ENCODE measurements around the gene HAS3.
A peak's percentile ranks its signal among the peaks of the same experiment; 100 is the strongest.
"Not testable (repeated sequence)": the region's sequence is repeated elsewhere in the genome, so short reads cannot be mapped to it uniquely, and the experiment has no call there.

Gene HAS3

GRCh38 chr16:69133373-69133954, 28.0 kb downstream of the HAS3 start:
- no peak for TF ChIP-seq CTCF (conservative IDR thresholded peaks at IDR 0.05; ENCODE audit: low read length)
- H3K4me3 ChIP-seq (ENCODE audit: low read length): peak overlapping the region; percentile 98
- DNase-seq (ENCODE audit: low read depth): no peak

DNA sequence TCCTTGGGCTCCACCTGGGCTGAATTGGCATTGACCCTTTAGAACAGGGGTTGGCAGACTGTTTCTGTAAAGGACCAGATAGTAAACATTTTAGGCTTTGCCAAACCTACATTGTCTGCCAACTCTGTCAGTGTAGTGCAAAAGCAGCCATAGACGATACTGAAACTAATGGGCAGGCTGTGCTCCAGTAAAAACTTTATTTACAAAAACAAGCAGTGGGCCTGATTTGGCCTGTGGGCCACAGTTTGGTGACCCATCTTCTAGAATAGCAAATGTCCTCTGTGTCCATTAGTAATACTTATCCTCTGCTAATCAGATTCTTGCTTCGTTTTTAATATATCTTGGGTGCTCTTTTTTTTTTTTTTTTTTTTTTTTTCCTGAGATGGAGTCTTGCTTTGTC, 33.2 kb downstream of the HAS3 start:
- no peak for DNase-seq (ENCODE audit: low read depth)
- no peak for TF ChIP-seq CTCF (conservative IDR thresholded peaks at IDR 0.05; ENCODE audit: low read length)
- H3K4me3 ChIP-seq (ENCODE audit: low read length): no peak overlapping the region

DNA sequence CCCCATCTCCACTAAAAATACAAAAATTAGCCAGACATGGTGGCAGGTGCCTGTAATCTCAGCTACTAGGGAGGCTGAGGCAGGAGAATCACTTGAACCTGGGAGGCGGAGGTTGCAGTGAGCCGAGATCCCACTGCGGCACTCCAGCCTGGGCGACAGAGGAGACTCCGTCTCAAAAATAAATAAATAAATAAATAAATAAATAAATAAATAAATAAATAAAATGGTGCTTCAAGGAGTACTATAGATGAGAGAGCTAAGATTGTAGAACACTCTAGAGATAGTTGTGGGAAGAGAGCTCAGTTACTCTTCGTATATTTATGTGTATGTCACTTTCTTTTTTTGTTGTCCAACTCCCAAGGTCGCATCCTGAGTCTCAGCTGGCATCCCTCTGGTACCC, 34.0 kb downstream of the HAS3 start:
- not testable (repeated sequence) for H3K4me3 ChIP-seq (ENCODE audit: low read length); DNase-seq (ENCODE audit: low read depth)

DNA sequence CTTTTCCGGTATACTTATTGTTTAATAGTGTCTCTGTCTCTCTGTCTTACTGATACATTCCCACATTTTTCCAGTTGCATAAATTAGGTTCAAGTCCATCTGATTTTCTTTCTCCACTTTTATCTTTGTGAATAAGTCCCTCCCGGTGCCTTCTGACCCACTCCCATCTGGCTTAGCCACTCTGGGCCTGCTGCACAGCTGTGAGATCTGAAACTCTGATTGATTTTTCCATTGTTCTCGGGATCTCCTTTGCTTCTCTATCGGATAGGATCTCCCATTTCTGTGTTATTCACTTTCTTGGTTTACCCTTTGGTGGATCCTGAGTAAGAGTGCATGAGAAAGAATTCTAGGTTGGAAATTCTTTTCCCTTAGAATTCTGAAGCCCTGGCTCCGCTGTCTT, 35.6 kb downstream of the HAS3 start:
- no peak overlapping the region for H3K4me3 ChIP-seq (ENCODE audit: low read length)
- DNase-seq (ENCODE audit: low read depth): no peak
- TF ChIP-seq CTCF (conservative IDR thresholded peaks at IDR 0.05; ENCODE audit: low read length): no peak

GRCh38 chr16:69141936-69142335, 36.5 kb downstream of the HAS3 start:
- no peak overlapping the region for H3K4me3 ChIP-seq (ENCODE audit: low read length)
- DNase-seq (ENCODE audit: low read depth): no peak
- no peak for TF ChIP-seq CTCF (conservative IDR thresholded peaks at IDR 0.05; ENCODE audit: low read length)

GRCh38 chr16:69143116-69143515, 37.7 kb downstream of the HAS3 start:
- no peak for DNase-seq (ENCODE audit: low read depth)
- TF ChIP-seq CTCF (conservative IDR thresholded peaks at IDR 0.05; ENCODE audit: low read length): no peak
- H3K4me3 ChIP-seq (ENCODE audit: low read length): no peak overlapping the region

- H3K4me3 ChIP-seq (ENCODE audit: low read length): no peak overlapping the region
- TF ChIP-seq CTCF (conservative IDR thresholded peaks at IDR 0.05; ENCODE audit: low read length): no peak
- DNase-seq (ENCODE audit: low read depth): no peak
Observed at GRCh38 chr16:69145658-69146057, 40.2 kb downstream of the HAS3 start.

GRCh38 chr16:69149621-69150020, 44.2 kb downstream of the HAS3 start:
- DNase-seq (ENCODE audit: low read depth); H3K4me3 ChIP-seq (ENCODE audit: low read length): not testable (repeated sequence)
